Uterus (tissue), 4 donors: ENCODE results near the gene ZNF684. TPM values are rescaled to one million over a fixed set of nuclear protein-coding genes. Genes with fewer than 3 reads are reported as not detected.
"Not testable (repeated sequence)": the region's sequence is repeated elsewhere in the genome, so short reads cannot be mapped to it uniquely, and the experiment has no call there.

ENCODE experiments used
- DNase-seq, 2 donors: peaks; one replicate each; pipeline ENCODE4 v3.0.0-alpha.2; 2019 to 2020
- H3K27ac ChIP-seq, 2 donors: fragments of 200-600 bp; sonication (generic); 1 replicate in 1 of 2; 2 replicates in 1 of 2; pipeline ENCODE4 v1.5.1; 2016 to 2018
- H3K27me3 ChIP-seq, 2 donors: fragments of 200-600 bp; sonication (generic); one replicate each; pipeline ENCODE4 v1.5.1; 2018 to 2019; ENCODE audit warnings: control low read depth in 1 of 2
- H3K36me3 ChIP-seq, 2 donors: fragments of 200-600 bp; sonication (generic); one replicate each; pipeline ENCODE4 v1.5.1; 2019; ENCODE audit warnings: control low read depth in 1 of 2
- H3K4me1 ChIP-seq, 2 donors: fragments of 200-600 bp; sonication (generic); one replicate each; pipeline ENCODE4 v1.5.1; 2018 to 2019; ENCODE audit warnings: control low read depth in 1 of 2
- H3K4me3 ChIP-seq, 2 donors: fragments of 200-600 bp; sonication (generic); 1 replicate in 1 of 2; 2 replicates in 1 of 2; pipeline ENCODE4 v1.5.1; 2018 to 2019; ENCODE audit warnings: mild to moderate bottlenecking in 1 of 2
- H3K9me3 ChIP-seq, 2 donors: fragments of 200-600 bp; sonication (generic); one replicate each; pipeline ENCODE4 v1.5.1; 2019; ENCODE audit warnings: control low read depth in 1 of 2
- CTCF ChIP-seq, 4 experiments: fragments of 200-600 bp in 2 of 4; fragments of 450-650 bp in 2 of 4; sonication (generic) in 2 of 4; IDR thresholded peaks; one replicate each; pipeline ENCODE4 v1.5.1; 2016 to 2019; ENCODE audit warnings: antibody characterized with exemption in 4 of 4, mild to moderate bottlenecking in 2 of 4, moderate library complexity in 1 of 4
- POLR2A ChIP-seq, 2 donors: fragments of 450-650 bp; IDR thresholded peaks; one replicate each; pipeline ENCODE4 v1.6.1; 2016; ENCODE audit warnings: antibody characterized with exemption in 2 of 2, mild to moderate bottlenecking in 1 of 2, moderate library complexity in 1 of 2
- intact Hi-C: fragments of 100-400 bp; cut with DNase I; formaldehyde crosslinking; loops from one replicate; pipeline ENCODE4 v1.15.1; 2023; ENCODE audit warnings: low total_unique reads
- total RNA-seq, 4 donors: library from RNA; depleted of rRNA in 3 of 4; stranded (reverse); fragments of >200 nt in 3 of 4; gene quantifications; one replicate each; pipeline versions ENCODE4 v1.1.0 to v1.2.4, GENCODE V29; 2014 to 2023
- donor health status: DM: yes; HTN: yes; CAD: no.

The ZNF684 gene
- total RNA-seq: 10 to 100 TPM in 2 of 4 donors, 1 to 10 TPM in 2; 2.7 to 11.8 (median 8.0) TPM

DNA sequence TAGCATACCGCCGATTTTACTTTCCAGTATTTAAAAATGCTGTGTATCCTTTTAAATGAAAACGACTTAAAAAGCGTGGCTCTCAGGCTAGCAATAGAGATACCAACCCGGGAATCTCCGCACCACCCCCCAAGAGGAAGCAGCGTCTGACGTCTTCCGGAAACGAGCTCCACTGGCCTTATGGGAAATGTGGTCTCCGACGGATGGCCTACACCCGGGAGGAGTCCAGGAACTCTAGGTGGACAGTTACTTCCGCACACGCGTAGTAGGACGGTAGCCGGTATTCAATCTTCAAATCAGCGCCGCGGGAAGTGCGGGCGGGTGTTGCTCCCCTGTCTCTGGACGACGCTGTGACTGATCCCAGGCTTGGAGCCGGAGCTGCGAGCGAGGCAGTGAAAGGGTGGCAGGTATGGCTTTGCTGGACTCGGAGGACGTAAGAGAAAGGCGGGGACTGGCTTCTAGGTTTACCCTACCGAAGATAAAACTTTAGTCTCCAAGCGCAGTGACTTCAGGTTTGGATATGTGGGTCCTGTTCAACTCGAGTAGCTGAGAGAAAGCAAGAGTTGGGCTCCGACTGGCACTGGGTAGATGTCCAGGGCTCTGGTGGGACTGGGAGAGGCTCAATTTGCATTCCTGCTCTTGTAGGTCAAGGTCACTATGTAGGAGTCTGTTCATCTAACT is at the start of gene ZNF684:
Gene ZNF684, plus strand, starts transcription at position 257 of the 681 bp plus-strand sequence. CDS start 1,530 bp downstream, outside the sequence.
- Histone ChIP-seq H3K27ac (peak within 1 kb of the TSS; percentile 76 to 85), H3K9me3 (no peaks in the 10 kb centered on the region), H3K36me3 (no peaks in the 10 kb centered on the region), H3K4me1 (peaks cover 0 to 6% of the 10 kb centered on the region in 2 donors), H3K4me3 (peak within 1 kb of the TSS; percentile 47 to 72), H3K27me3 (no peaks in the 10 kb centered on the region)
- no peak for TF ChIP-seq CTCF (IDR thresholded peaks at IDR 0.05)
- peak; percentile 17 to 38 for TF ChIP-seq POLR2A (IDR thresholded peaks at IDR 0.05)
- intact Hi-C loops: no loop called here
- peak; percentile 83 to 86 for DNase-seq

GRCh38 chr1:40495315-40495903 is 36.0 kb upstream of the ZNF684 start:
- peaks cover 0 to 48% of the 10 kb centered on the region in 2 donors for H3K9me3 ChIP-seq
- no peaks in the 10 kb centered on the region for H3K4me1 ChIP-seq
- no peaks in the 10 kb centered on the region for H3K27me3 ChIP-seq
- intact Hi-C loops: no loop called here
- no peak for TF ChIP-seq CTCF (IDR thresholded peaks at IDR 0.05)
- no peak for TF ChIP-seq POLR2A (IDR thresholded peaks at IDR 0.05)
- H3K36me3 ChIP-seq: peaks cover 0 to 3% of the 10 kb centered on the region in 2 donors
- no peak for DNase-seq
- H3K4me3 ChIP-seq: no peak overlapping the region
- H3K27ac ChIP-seq: no peak overlapping the region

GRCh38 chr1:40502651-40503050 is 28.8 kb upstream of the ZNF684 start:
- H3K9me3 ChIP-seq: peaks cover 0 to 19% of the 10 kb centered on the region in 2 donors
- H3K4me3 ChIP-seq, H3K36me3 ChIP-seq, H3K4me1 ChIP-seq, H3K27me3 ChIP-seq, intact Hi-C loops, H3K27ac ChIP-seq, DNase-seq: not testable (repeated sequence)

GRCh38 chr1:40507973-40508372 is 23.5 kb upstream of the ZNF684 start:
- DNase-seq: no peak
- Histone ChIP-seq H3K36me3 (no peaks in the 10 kb centered on the region), H3K27ac (peak overlapping the region; percentile 72 to 75), H3K27me3 (no peaks in the 10 kb centered on the region), H3K9me3 (peaks cover 0 to 7% of the 10 kb centered on the region in 2 donors), H3K4me1 (no peaks in the 10 kb centered on the region), H3K4me3 (peak overlapping the region; percentile 53 to 74)
- intact Hi-C loops: no loop called here
- TF ChIP-seq POLR2A (IDR thresholded peaks at IDR 0.05): no peak
- no peak for TF ChIP-seq CTCF (IDR thresholded peaks at IDR 0.05)

DNA sequence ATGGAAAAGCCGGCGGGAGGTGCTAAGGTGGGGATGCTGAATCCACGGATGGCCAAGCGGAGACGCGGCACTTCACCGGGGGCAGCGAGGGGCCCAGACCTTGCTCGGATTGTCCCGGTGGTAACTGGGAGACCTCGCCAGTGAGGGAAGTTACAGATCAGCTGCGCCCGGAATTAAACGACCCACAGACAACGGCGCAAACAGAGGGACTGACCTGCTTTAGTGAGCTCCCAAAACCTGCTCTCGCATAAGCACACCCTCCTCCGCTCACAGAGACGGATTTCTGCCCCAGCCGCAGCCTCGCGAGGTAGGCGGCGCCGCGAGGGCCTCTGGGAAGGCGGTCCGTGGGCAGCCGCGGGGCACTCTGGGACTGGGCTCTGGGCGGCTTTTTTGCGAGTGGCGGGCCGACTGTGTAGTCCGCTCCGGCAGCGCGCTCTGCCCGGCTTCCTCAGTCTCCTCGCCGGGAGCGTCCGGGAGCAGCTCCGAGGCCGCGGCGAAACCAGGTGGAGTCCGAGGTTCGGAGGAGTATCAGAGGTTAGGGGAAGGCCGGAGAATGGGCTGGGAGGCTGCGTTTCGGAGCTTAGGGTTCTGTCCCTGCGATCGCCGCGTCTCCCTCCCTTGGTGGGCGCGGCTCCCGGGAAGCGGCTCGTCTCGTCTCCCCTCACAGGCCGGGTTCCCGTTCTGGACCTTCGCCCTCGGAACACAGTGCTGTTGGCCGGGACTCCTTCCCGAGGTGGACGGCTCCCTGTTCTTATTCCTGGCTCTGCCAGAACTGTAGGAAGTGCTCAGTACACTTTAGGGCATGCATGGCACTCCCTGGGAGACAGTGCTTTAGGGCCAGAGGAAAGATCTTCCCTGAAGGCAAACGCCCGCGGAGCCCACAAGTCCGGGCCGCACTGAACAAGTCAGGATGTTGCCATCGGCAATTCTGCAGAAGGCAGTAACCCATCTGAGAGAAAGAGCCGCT is 22.8 kb upstream of the ZNF684 start, which contains the start of gene EXO5:
Gene EXO5, plus strand, starts transcription at position 393 of the 967 bp plus-strand sequence. CDS start 5,778 bp downstream, outside the sequence.
- Histone ChIP-seq H3K4me1 (no peaks in the 10 kb centered on the region), H3K9me3 (peaks cover 0 to under 1% of the 10 kb centered on the region in 2 donors), H3K4me3 (peak within 1 kb of the TSS; percentile 53 to 74), H3K27ac (peak within 1 kb of the TSS; percentile 72 to 75), H3K36me3 (no peaks in the 10 kb centered on the region), H3K27me3 (no peaks in the 10 kb centered on the region)
- intact Hi-C loops: no loop called here
- peak; percentile 62 to 73 for DNase-seq
- TF ChIP-seq POLR2A (IDR thresholded peaks at IDR 0.05): peak; percentile 26 to 36
- no peak for TF ChIP-seq CTCF (IDR thresholded peaks at IDR 0.05)
